ENCODE measurements around the gene FHL2. TPM values are rescaled to one million over a fixed set of nuclear protein-coding genes. Genes with fewer than 3 reads are reported as not detected.

FHL2 gene
- total and polyA plus RNA-seq, 9 of the 15 experiments (the other 6 are each of a cell fraction or from before 2014, with no cell fraction given) = 7.5 to 33.1 (median 23.9) TPM

- TF ChIP-seq ZBTB40 (IDR thresholded peaks at IDR 0.05) (0 out of 2 replicates have a peak, but pooled peaks have one; percentile 43), ZBTB40 (CRISPR knock-in tag; IDR thresholded peaks at IDR 0.05) (no peak), ZNF23 (CRISPR knock-in tag; IDR thresholded peaks at IDR 0.05) (no peak), HNRNPH1 (optimal IDR thresholded peaks at IDR 0.05; ENCODE audit: low read depth, low read length) (no peak), PRDM10 (IDR thresholded peaks at IDR 0.05; ENCODE audit: partially characterized antibody) (peak; percentile 71), ZBTB8A (IDR thresholded peaks at IDR 0.05; ENCODE audit: partially characterized antibody) (no peak), MYC (IDR thresholded peaks at IDR 0.05; ENCODE audit: low read depth, low read length) (peak; percentile 12; the same call in 1 of the 2 replicates), MYC (CRISPR knock-in tag; IDR thresholded peaks at IDR 0.05; ENCODE audit: borderline replicate concordance, low read depth) (no peak), SOX6 (IDR thresholded peaks at IDR 0.05) (no peak), KDM4B (IDR thresholded peaks at IDR 0.05; ENCODE audit: borderline replicate concordance in 2 of 2, low read depth in 1 of 2) (0 out of 4 replicates have a peak, but pooled peaks of 1 of the 2 experiments have one; percentile 28), MCM7 (IDR thresholded peaks at IDR 0.05) (no peak), POLR2AphosphoS2 (IDR thresholded peaks at IDR 0.05; ENCODE audit: low read length) (no peak), LARP7 (IDR thresholded peaks at IDR 0.05) (0 out of 2 replicates have a peak, but pooled peaks have one; percentile 55), BACH1 (tag; IDR thresholded peaks at IDR 0.05) (no peak), GATAD2A (IDR thresholded peaks at IDR 0.05) (no peak), E2F6 (IDR thresholded peaks at IDR 0.05; ENCODE audit: borderline replicate concordance in 1 of 2, extremely low read depth in 1 of 2, insufficient read depth in 1 of 2, insufficient read length in 1 of 2, low read depth in 1 of 2, low read length in 1 of 2, poor library complexity in 1 of 2, severe bottlenecking in 1 of 2) (no peak)
Measured at GRCh38 chr2:105329197-105329554, 69.7 kb downstream of the FHL2 start (continued).
